Measurements from ENCODE around the gene PDE2A. TPM values are rescaled to one million over a fixed set of nuclear protein-coding genes. Genes with fewer than 3 reads are reported as not detected.

The PDE2A gene
- total RNA-seq, 2 experiments from 2014 or later = 4.0 to 4.5 TPM

DNA sequence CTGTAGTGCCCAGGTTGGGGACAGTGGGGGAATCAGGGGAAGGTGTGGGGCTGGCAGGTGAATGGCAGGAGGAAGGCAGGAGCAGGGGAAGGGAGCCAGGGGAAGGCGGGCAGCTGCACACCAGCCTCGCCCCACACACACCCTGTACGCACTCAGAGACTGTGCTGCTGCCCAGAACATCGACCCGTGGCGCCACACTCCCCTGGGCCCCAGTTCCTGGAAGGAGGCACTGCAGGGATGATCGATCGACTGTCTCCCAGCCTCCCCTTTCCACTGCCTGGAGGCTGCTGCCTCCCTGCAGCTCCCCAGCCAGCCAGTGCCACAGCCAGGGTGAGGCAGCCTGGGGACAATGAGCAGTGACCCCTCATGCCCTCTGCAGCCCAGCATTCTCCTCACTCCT is 19.2 kb downstream of the PDE2A start:
- Histone ChIP-seq H3K36me3 (ENCODE audit: insufficient read depth, low read length) (no peaks in the 10 kb centered on the region), H3K4me1 (ENCODE audit: insufficient read depth, low read length) (no peaks in the 10 kb centered on the region), H3K4me3 (ENCODE audit: low read length) (no peak overlapping the region), H3K27me3 (ENCODE audit: control insufficient read depth in 1 of 2, insufficient read depth in 2 of 2, low read length in 2 of 2) (no peaks in the 10 kb centered on the region), H3K27ac (ENCODE audit: low read depth in 1 of 2, low read length in 2 of 2) (no peak overlapping the region), H3K9me3 (ENCODE audit: control insufficient read depth in 1 of 2, insufficient read depth in 1 of 2, low read length in 2 of 2) (no peaks in the 10 kb centered on the region)
- Mint-ChIP-seq H3K36me3 (ENCODE audit: low read depth) (no peaks in the 10 kb centered on the region), H3K27me3 (peaks cover 10% of the 10 kb centered on the region), H3K9me3 (no peaks in the 10 kb centered on the region), H3K4me1 (ENCODE audit: low read depth) (no peaks in the 10 kb centered on the region), H3K4me3 (no peak overlapping the region), H3K27ac (no peak overlapping the region)
- ATAC-seq (ENCODE audit: poor library complexity) (no peak), DNase-seq (no peak)
- CTCF ChIA-PET = no interaction called here
- TF ChIP-seq CTCF (IDR thresholded peaks at IDR 0.05) = no peak
- POLR2A ChIA-PET = no interaction called here
- intact Hi-C loops (cut with DNase I, micrococcal nuclease) = no loop called here

GRCh38 chr11:72653649-72654048 is 20.6 kb downstream of the PDE2A start:
- ATAC-seq (ENCODE audit: poor library complexity) = no peak
- no peak for TF ChIP-seq CTCF (IDR thresholded peaks at IDR 0.05)
- Histone ChIP-seq H3K4me3 (ENCODE audit: low read length) (no peak overlapping the region), H3K4me1 (ENCODE audit: insufficient read depth, low read length) (no peaks in the 10 kb centered on the region), H3K9me3 (ENCODE audit: control insufficient read depth in 1 of 2, insufficient read depth in 1 of 2, low read length in 2 of 2) (no peaks in the 10 kb centered on the region), H3K27ac (ENCODE audit: low read depth in 1 of 2, low read length in 2 of 2) (no peak overlapping the region), H3K27me3 (ENCODE audit: control insufficient read depth in 1 of 2, insufficient read depth in 2 of 2, low read length in 2 of 2) (no peaks in the 10 kb centered on the region), H3K36me3 (ENCODE audit: insufficient read depth, low read length) (no peaks in the 10 kb centered on the region)
- Mint-ChIP-seq H3K4me3 (no peak overlapping the region), H3K27me3 (peaks cover 6% of the 10 kb centered on the region), H3K27ac (no peak overlapping the region), H3K36me3 (ENCODE audit: low read depth) (no peaks in the 10 kb centered on the region), H3K4me1 (ENCODE audit: low read depth) (no peaks in the 10 kb centered on the region), H3K9me3 (no peaks in the 10 kb centered on the region)
- POLR2A ChIA-PET = no interaction called here
- intact Hi-C loops (cut with DNase I, micrococcal nuclease) = no loop called here
- DNase-seq = peak in 1 of 14 experiments; percentile 19
- CTCF ChIA-PET = no interaction called here

DNA sequence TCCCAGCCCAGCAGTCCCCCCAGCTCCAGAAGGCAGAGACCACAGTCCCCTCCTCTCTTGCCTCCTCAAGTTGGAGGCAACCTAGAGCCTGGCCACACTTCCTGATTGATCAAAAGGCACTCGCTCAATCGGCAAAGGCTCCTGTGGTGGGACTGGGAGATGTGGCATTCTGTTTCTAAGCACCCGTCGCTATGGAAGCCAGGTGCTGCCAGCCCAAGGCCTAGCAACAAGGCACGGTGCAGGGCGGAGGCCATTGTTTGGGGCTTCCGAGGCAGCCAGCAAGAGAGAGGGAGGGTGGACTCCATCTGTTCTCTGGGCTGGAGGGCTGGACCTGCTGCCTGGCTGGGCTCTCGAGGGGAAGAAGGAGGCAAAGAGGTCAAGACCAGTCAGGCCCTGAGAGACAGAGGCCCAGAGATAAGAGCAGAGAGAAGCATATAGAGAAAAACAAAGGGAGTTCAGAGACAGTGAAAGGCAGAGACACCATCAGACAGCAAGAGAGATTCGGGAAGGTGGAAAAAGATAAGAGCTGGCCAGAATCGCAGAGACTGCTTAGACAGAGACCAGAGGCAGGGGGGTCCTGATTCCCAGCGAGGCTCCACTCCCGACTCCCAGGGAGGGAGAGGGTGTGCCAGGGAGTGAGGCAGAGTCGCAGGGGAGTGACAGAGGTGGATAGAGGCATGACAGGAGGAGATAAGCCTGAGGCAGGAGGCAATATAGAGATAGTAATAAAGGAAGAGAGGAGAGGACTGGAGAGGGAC is 21.2 kb downstream of the PDE2A start:
- CTCF ChIA-PET = no interaction called here
- no peaks in the 10 kb centered on the region for H3K4me1 Mint-ChIP-seq (ENCODE audit: low read depth)
- H3K27ac Mint-ChIP-seq = no peak overlapping the region

More for the DNA sequence above, 21.2 kb downstream of the PDE2A start:
- Histone ChIP-seq H3K27ac (ENCODE audit: low read depth in 1 of 2, low read length in 2 of 2) (no peak overlapping the region), H3K4me3 (ENCODE audit: low read length) (no peak overlapping the region), H3K4me1 (ENCODE audit: insufficient read depth, low read length) (no peaks in the 10 kb centered on the region), H3K9me3 (ENCODE audit: control insufficient read depth in 1 of 2, insufficient read depth in 1 of 2, low read length in 2 of 2) (no peaks in the 10 kb centered on the region), H3K36me3 (ENCODE audit: insufficient read depth, low read length) (no peaks in the 10 kb centered on the region), H3K27me3 (ENCODE audit: control insufficient read depth in 1 of 2, insufficient read depth in 2 of 2, low read length in 2 of 2) (no peaks in the 10 kb centered on the region)
- POLR2A ChIA-PET = no interaction called here
- ATAC-seq (ENCODE audit: poor library complexity) (no peak), DNase-seq (no peak)
- no peaks in the 10 kb centered on the region for H3K36me3 Mint-ChIP-seq (ENCODE audit: low read depth)
- H3K4me3 Mint-ChIP-seq = no peak overlapping the region
- intact Hi-C loops (cut with DNase I, micrococcal nuclease) = no loop called here
- no peaks in the 10 kb centered on the region for H3K9me3 Mint-ChIP-seq
- no peak for TF ChIP-seq CTCF (IDR thresholded peaks at IDR 0.05)
- H3K27me3 Mint-ChIP-seq = peaks cover 6% of the 10 kb centered on the region

Measured in CD4-positive, alpha-beta T cell (primary cell).